C1 segment of cervical spinal cord (tissue), 14 donors: ENCODE results near the gene BHMT.
"Not testable (repeated sequence)": the region's sequence is repeated elsewhere in the genome, so short reads cannot be mapped to it uniquely, and the experiment has no call there.

Experiments
- DNase-seq, 14 donors: peaks; one replicate each; lab custom pipeline; 2025; lab: John Stamatoyannopoulos, UW

The BHMT gene

DNA sequence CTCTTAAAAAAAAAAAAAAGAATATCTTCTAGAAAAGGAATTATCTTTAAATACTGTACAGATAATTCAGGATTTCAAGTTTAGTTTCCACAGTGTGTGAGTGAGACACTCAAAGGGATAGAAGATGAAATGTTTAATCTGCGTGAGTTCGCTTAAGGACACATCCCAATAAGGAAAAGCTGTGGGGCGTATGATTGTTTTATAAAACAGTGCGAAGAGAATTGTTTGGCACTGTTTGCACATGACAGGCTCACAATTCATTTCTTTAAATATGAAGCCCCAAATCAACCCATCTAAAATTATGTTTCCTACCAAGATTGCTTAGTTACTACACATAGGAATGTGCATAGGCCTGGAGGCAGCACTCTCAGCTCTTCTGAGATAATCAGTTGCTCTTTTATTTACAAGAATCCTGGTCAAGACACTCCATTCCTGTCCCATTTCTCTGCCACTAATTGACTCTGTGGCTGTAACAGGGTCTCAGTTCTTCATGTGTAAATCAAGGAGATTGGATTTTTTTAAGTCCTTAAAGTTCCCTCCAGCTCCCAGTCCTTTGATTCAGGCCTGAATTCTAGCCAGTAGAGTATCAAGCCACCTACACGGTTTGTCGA is 60.1 kb downstream of the BHMT start:
- DNase-seq: no peak

DNA sequence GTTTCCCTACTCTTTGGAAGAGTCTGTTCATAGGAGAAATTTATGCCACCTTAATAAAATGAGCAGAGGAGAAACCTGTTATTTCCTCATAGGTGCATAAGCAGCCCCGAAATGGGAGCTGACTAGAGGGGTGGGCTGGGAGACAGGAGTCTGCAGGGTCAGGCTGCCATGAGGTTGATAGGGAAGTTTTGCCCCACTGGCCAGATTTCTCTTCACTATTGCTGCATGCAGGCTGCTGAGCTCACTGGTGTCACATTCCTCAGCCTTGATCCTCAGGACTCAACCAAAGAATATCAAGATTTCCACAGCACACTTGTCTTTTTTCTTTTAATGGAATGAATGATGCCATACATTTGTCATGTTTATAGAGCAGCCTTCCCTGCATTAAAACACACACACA is 60.7 kb downstream of the BHMT start:
- DNase-seq: no peak

DNA sequence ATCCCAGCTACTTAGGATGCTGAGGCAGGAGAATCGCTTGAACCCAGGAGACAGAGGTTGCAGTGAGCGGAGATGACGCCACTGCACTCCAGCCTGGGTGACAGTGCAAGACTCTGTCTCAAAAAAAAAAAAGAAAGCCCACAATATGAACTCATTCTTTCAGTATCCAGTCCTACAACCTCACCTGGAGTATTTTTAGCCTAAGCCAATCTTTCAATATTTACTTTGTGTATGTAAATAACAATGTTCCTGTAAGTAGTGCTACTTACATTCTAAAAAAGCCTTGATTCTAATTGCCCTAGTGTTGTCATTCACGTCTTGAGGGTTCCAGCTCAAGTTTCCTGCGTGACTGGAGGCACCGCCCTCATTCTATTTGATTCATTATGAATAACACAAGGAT is 62.0 kb downstream of the BHMT start:
- DNase-seq: no peak

DNA sequence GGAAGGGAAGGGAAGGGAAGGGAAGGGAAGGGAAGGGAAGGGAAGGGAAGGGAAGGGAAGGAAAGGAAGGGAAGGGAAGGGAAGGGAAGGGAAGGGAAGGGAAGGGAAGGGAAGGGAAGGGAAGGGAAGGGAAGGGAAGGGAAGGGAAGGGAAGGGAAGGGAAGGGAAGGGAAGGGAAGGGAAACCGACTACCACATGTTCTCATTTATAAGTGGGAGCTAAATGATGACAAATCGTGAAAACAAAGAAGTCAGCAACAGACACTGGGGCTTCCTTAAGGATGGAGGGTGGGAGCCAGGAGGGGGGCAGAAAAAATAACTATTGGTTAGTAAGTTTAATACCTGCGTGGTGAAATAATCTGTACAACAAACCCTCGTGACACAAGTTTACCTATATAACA is 68.8 kb downstream of the BHMT start:
- DNase-seq: not testable (repeated sequence)

DNA sequence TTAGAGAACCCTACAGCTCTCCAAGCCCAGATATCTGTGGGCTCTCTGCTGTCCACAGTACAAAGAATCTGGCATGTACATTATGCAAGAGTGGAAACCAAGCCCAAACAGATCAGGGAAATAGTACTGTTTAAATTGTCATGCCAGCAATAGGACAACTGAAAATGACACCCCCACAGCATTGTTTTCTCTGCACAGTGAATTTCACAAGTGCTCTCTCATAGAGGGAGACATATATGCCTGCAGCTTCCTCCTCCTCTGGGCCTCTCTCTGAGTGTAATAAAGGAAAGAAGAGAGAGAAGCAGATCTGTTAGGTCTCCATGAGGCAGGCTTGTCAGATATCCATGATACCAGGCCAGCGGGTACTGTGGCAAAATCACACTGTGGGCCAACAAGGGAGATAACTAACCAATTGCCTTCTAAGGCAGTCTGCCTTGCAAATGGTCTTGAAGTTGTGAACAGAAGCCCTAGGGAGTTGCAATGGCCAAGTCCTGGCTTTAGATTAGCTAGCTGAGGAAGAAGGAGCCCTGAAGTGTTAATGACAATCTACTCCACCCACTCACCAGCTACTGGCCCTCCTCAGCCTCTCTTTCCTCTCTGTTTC is 69.9 kb downstream of the BHMT start:
- no peak for DNase-seq
